ENCODE results near the gene LDLRAD3.
"Not testable (repeated sequence)": the region's sequence is repeated elsewhere in the genome, so short reads cannot be mapped to it uniquely, and the experiment has no call there.

LDLRAD3 gene

GRCh38 chr11:36026315-36026968 lies 82.6 kb downstream of the LDLRAD3 start:
- DNase-seq: no peak

- DNase-seq: no peak
These were observed 83.9 kb downstream of the LDLRAD3 start for GRCh38 chr11:36027731-36028130.

GRCh38 chr11:36029616-36030015 lies 85.8 kb downstream of the LDLRAD3 start:
- no peak for DNase-seq

GRCh38 chr11:36030731-36031281 lies 86.9 kb downstream of the LDLRAD3 start:
- DNase-seq: no peak

- no peak for DNase-seq
These were observed 89.4 kb downstream of the LDLRAD3 start for GRCh38 chr11:36033082-36033751.

- DNase-seq: no peak
These were observed 90.1 kb downstream of the LDLRAD3 start for GRCh38 chr11:36033936-36034335.

- DNase-seq: no peak
These were observed 90.9 kb downstream of the LDLRAD3 start for GRCh38 chr11:36034551-36035331.

GRCh38 chr11:36035454-36035853 lies 91.6 kb downstream of the LDLRAD3 start:
- no peak for DNase-seq

- DNase-seq: no peak
These were observed 92.1 kb downstream of the LDLRAD3 start for GRCh38 chr11:36035999-36036398.

GRCh38 chr11:36037031-36037430 lies 93.2 kb downstream of the LDLRAD3 start:
- no peak for DNase-seq

GRCh38 chr11:36038541-36038940 lies 94.7 kb downstream of the LDLRAD3 start:
- no peak for DNase-seq

GRCh38 chr11:36039471-36039870 lies 95.6 kb downstream of the LDLRAD3 start:
- DNase-seq: no peak

GRCh38 chr11:36041988-36042611 lies 98.2 kb downstream of the LDLRAD3 start:
- DNase-seq: no peak

- DNase-seq: no peak
These were observed 100.8 kb downstream of the LDLRAD3 start for GRCh38 chr11:36044636-36045035.

- DNase-seq: not testable (repeated sequence)
These were observed 102.1 kb downstream of the LDLRAD3 start for GRCh38 chr11:36045945-36046344.

GRCh38 chr11:36046932-36047331 lies 103.1 kb downstream of the LDLRAD3 start:
- DNase-seq: no peak

GRCh38 chr11:36047344-36047743 lies 103.5 kb downstream of the LDLRAD3 start:
- no peak for DNase-seq

- no peak for DNase-seq
These were observed 104.8 kb downstream of the LDLRAD3 start for GRCh38 chr11:36048496-36049247.

- no peak for DNase-seq
These were observed 107.6 kb downstream of the LDLRAD3 start for GRCh38 chr11:36051235-36052144.

- DNase-seq: no peak
These were observed 109.4 kb downstream of the LDLRAD3 start for GRCh38 chr11:36053281-36053680.

- no peak for DNase-seq
These were observed 110.0 kb downstream of the LDLRAD3 start for GRCh38 chr11:36053862-36054261.
